Body of pancreas (tissue), 4 donors: ENCODE measurements around the gene CBFB. TPM values are rescaled to one million over a fixed set of nuclear protein-coding genes. Genes with fewer than 3 reads are reported as not detected.

Experiments used
- ATAC-seq: fragments of 150-250 bp; one replicate; pipeline ENCODE4 v1.9.1; 2016
- DNase-seq, 4 donors: peaks; one replicate each; pipeline ENCODE4 v3.0.0-alpha.2; 2019
- H3K27ac ChIP-seq, 4 donors: fragments of 200-600 bp; sonication (generic); 1 replicate in 3 of 4; 2 replicates in 1 of 4; pipeline versions ENCODE4 v1.5.1 to v1.6.1; 2016 to 2019; ENCODE audit warnings: mild to moderate bottlenecking in 1 of 4, mixed read lengths in 1 of 4, moderate library complexity in 1 of 4
- H3K27me3 ChIP-seq, 2 donors: fragments of 200-600 bp; sonication (generic); one replicate each; pipeline ENCODE4 v1.6.0; 2016; ENCODE audit warnings: mild to moderate bottlenecking in 1 of 2
- H3K36me3 ChIP-seq, 2 donors: fragments of 200-600 bp; sonication (generic); replicated peaks in 1 of 2; 2 replicates each; pipeline ENCODE4 v1.5.1; 2016; ENCODE audit warnings: low read depth in 2 of 2; ENCODE audit not compliant: insufficient read depth in 1 of 2
- H3K4me1 ChIP-seq: fragments of 200-600 bp; sonication (generic); one replicate; pipeline ENCODE4 v1.6.0; 2016
- H3K4me3 ChIP-seq, 2 donors: fragments of 200-600 bp; sonication (generic); 1 replicate in 1 of 2; 2 replicates in 1 of 2; pipeline ENCODE4 v1.5.1; 2016 to 2019
- H3K9me3 ChIP-seq, 3 donors: fragments of 200-600 bp; sonication (generic); 1 replicate in 2 of 3; 2 replicates in 1 of 3; pipeline ENCODE4 v1.5.1; 2016
- CTCF ChIP-seq, 7 experiments: fragments of 450-650 bp in 4 of 7; fragments of 200-600 bp in 3 of 7; sonication (generic) in 3 of 7; IDR thresholded peaks; one replicate each; pipeline ENCODE4 v1.5.1; 2016 to 2019; ENCODE audit warnings: antibody characterized with exemption in 7 of 7
- POLR2A ChIP-seq, 3 donors: fragments of 450-650 bp; IDR thresholded peaks; one replicate each; pipeline ENCODE4 v1.6.1; 2016; ENCODE audit warnings: antibody characterized with exemption in 3 of 3, mild to moderate bottlenecking in 2 of 3
- WGBS, 2 donors: methylation state at CpG; one replicate each; pipeline ENCODE4 v1.1.5; 2017; 5-methylcytosine and 5-hydroxymethylcytosine counted together
- intact Hi-C: fragments of 100-400 bp; cut with DNase I; formaldehyde crosslinking; loops from one replicate; pipeline ENCODE4 v1.15.1; 2023
- total RNA-seq, 2 donors: library from RNA; depleted of rRNA; stranded (reverse); fragments of >200 nt; gene quantifications; one replicate each; pipeline ENCODE4 v1.1.0, GENCODE V29; 2016

CBFB gene
- total RNA-seq, 2 donors from 2014 or later, result 28.0 to 41.9 TPM

- no peak for TF ChIP-seq POLR2A (IDR thresholded peaks at IDR 0.05)
- TF ChIP-seq CTCF (IDR thresholded peaks at IDR 0.05), result peak; percentile 54 to 94 (median 81)
- Histone ChIP-seq H3K36me3 (no peaks in the 10 kb centered on the region), H3K27me3 (peaks cover 0 to 12% of the 10 kb centered on the region in 2 donors), H3K27ac (no peak overlapping the region), H3K9me3 (no peaks in the 10 kb centered on the region), H3K4me1 (peaks cover 27% of the 10 kb centered on the region), H3K4me3 (no peak overlapping the region)
- ATAC-seq (peak; percentile 89), DNase-seq (peak; percentile 82 to 92 (median 90))
- intact Hi-C loops, result loop anchor here (5.0 kb wide), 1 partner anchor 134 kb away; the partner anchor contains the start of gene B3GNT9
- WGBS, 2 donors, result 0 to 31% methylated on average over 1 to 6 of the region's 6 CpGs
Observed at GRCh38 chr16:67017810-67018488, 11.0 kb upstream of the CBFB start.

- Histone ChIP-seq H3K36me3 (no peaks in the 10 kb centered on the region), H3K9me3 (no peaks in the 10 kb centered on the region), H3K27ac (no peak overlapping the region), H3K27me3 (peaks cover 0 to 4% of the 10 kb centered on the region in 2 donors), H3K4me3 (no peak overlapping the region), H3K4me1 (peaks cover 21% of the 10 kb centered on the region)
- TF ChIP-seq CTCF (IDR thresholded peaks at IDR 0.05), result no peak
- no peak for TF ChIP-seq POLR2A (IDR thresholded peaks at IDR 0.05)
- ATAC-seq (no peak), DNase-seq (no peak)
- 69 to 71% methylated on average over 8 of the region's 8 CpGs for WGBS, 2 donors
- intact Hi-C loops, result loop anchor here (5.0 kb wide), 1 partner anchor 133 kb away; the partner anchor contains the start of gene B3GNT9
Observed at GRCh38 chr16:67019171-67019570, 9.8 kb upstream of the CBFB start.

GRCh38 chr16:67021321-67021720 lies 7.6 kb upstream of the CBFB start:
- 80% methylated on average over 3 of the region's 3 CpGs for WGBS, 2 donors
- ATAC-seq (no peak), DNase-seq (no peak)
- Histone ChIP-seq H3K4me3 (no peak overlapping the region), H3K36me3 (no peaks in the 10 kb centered on the region), H3K4me1 (peaks cover 16% of the 10 kb centered on the region), H3K27me3 (no peaks in the 10 kb centered on the region), H3K9me3 (no peaks in the 10 kb centered on the region), H3K27ac (no peak overlapping the region)
- no peak for TF ChIP-seq CTCF (IDR thresholded peaks at IDR 0.05)
- TF ChIP-seq POLR2A (IDR thresholded peaks at IDR 0.05), result no peak
- intact Hi-C loops, result no loop called here

GRCh38 chr16:67022531-67023214 lies 6.3 kb upstream of the CBFB start:
- TF ChIP-seq POLR2A (IDR thresholded peaks at IDR 0.05), result no peak
- TF ChIP-seq CTCF (IDR thresholded peaks at IDR 0.05), result no peak

More at GRCh38 chr16:67022531-67023214, 6.3 kb upstream of the CBFB start:
- no peak overlapping the region for H3K4me3 ChIP-seq
- peak overlapping the region in 1 of 4 donors; percentile 19 for H3K27ac ChIP-seq
- DNase-seq, result peak in 1 of 4 donors; percentile 5
- peak; percentile 22 for ATAC-seq
- intact Hi-C loops, result no loop called here
- H3K36me3 ChIP-seq, result no peaks in the 10 kb centered on the region
- no peaks in the 10 kb centered on the region for H3K9me3 ChIP-seq
- no peaks in the 10 kb centered on the region for H3K27me3 ChIP-seq
- H3K4me1 ChIP-seq, result peaks cover 16% of the 10 kb centered on the region
- WGBS, 2 donors, result 28 to 29% methylated on average over 4 of the region's 4 CpGs
